ENCODE results near the gene CACNG1. TPM values are rescaled to one million over a fixed set of nuclear protein-coding genes. Genes with fewer than 3 reads are reported as not detected.
A peak's percentile ranks its signal among the peaks of the same experiment; 100 is the strongest.

Gene CACNG1
- total RNA-seq, 4 donors from 2014 or later = not detected

DNA sequence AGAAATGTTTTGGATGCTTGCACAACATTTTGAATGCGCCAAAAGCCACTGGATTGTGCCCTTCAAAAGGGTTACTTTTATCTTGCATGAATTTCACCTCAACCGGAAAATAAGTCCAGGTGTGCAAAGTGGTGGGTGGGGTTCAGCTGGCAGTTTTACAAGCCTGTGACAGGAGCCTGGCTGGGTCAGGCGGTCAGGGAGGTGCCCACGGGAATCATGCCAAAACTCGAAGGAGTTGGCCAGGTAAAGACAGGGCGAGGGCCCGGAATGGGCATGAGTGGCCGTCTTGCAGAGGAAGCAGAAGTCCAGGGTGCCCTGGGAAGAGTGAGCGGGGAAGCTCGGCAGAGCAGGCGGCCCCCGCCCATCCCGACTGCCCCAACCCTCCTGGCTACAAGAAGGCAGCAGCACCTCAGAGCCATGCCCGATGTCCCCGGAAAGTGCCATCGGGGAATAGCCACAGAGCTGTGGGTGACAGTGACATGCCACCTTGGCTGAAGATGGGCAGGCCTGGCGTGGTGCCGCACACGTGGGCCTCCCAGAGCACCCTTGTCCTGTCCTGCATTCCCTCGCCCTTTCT lies 19.1 kb upstream of the CACNG1 start:
- TF ChIP-seq POLR2AphosphoS5 (IDR thresholded peaks at IDR 0.05) (peak in 2 of 3 donors; percentile 38 to 52), POLR2A (IDR thresholded peaks at IDR 0.05) (no peak)
- intact Hi-C loops (cut with DNase I; ENCODE audit: low total_unique reads) (no loop called here), in situ Hi-C loops (cut with MboI; ENCODE audit: low pct_ligation_motif_present in 1 of 4, low pct_unique_long_range_greater_than_20kb in 1 of 4, low sequenced_read_pairs in 3 of 4) (no loop called here)
- Histone ChIP-seq H3K36me3 (no peaks in the 10 kb centered on the region), H3K4me1 (peaks cover 0 to 9% (median 6%) of the 10 kb centered on the region in 4 donors), H3K27me3 (no peaks in the 10 kb centered on the region), H3K27ac (peak overlapping the region in 3 of 4 donors; percentile 7 to 41 (median 29)), H3K9me3 (no peaks in the 10 kb centered on the region), H3K4me3 (no peak overlapping the region)
- WGBS, 2 donors (ENCODE audit: low coverage in 1 of 2) = 61% methylated on average over 20 of the region's 20 CpGs; no CpG with 5 or more reads in 1 of the 2 donors
- DNase-seq = peak; percentile 87

DNA sequence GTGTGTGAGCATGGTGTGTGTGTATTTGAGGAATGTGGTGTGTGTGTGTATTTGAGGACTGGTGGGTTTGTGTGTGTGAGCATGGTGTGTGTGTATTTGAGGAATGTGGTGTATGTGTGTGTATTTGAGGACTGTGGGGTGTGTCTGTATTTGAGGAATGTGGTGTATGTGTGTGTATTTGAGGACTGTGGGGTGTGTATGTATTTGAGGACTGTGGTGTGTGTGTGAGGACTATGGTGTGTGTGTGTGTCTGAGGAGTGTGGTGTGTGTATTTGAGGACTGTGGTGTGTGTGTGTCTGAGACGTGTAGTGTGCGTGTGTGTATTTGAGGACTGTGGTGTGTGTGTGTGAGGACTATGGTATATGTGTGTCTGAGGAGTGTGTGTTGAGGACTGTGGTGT lies 18.0 kb upstream of the CACNG1 start:
- 43 to 100% methylated on average over 2 of the region's 2 CpGs for WGBS, 2 donors (ENCODE audit: low coverage in 1 of 2)
- Histone ChIP-seq H3K4me1 (peaks cover 0 to 9% (median 6%) of the 10 kb centered on the region in 4 donors), H3K9me3 (no peaks in the 10 kb centered on the region), H3K36me3 (no peaks in the 10 kb centered on the region), H3K27ac (no peak overlapping the region), H3K27me3 (no peaks in the 10 kb centered on the region), H3K4me3 (no peak overlapping the region)
- in situ Hi-C loops (cut with MboI; ENCODE audit: low pct_ligation_motif_present in 1 of 4, low pct_unique_long_range_greater_than_20kb in 1 of 4, low sequenced_read_pairs in 3 of 4) (no loop called here), intact Hi-C loops (cut with DNase I; ENCODE audit: low total_unique reads) (no loop called here)
- no peak for DNase-seq
- no peak for TF ChIP-seq POLR2A (IDR thresholded peaks at IDR 0.05)
- TF ChIP-seq, protein P1, sequence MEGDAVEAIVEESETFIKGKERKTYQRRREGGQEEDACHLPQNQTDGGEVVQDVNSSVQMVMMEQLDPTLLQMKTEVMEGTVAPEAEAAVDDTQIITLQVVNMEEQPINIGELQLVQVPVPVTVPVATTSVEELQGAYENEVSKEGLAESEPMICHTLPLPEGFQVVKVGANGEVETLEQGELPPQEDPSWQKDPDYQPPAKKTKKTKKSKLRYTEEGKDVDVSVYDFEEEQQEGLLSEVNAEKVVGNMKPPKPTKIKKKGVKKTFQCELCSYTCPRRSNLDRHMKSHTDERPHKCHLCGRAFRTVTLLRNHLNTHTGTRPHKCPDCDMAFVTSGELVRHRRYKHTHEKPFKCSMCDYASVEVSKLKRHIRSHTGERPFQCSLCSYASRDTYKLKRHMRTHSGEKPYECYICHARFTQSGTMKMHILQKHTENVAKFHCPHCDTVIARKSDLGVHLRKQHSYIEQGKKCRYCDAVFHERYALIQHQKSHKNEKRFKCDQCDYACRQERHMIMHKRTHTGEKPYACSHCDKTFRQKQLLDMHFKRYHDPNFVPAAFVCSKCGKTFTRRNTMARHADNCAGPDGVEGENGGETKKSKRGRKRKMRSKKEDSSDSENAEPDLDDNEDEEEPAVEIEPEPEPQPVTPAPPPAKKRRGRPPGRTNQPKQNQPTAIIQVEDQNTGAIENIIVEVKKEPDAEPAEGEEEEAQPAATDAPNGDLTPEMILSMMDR (IDR thresholded peaks at IDR 0.05) = no peak

- H3K27ac ChIP-seq = no peak overlapping the region
- intact Hi-C loops (cut with DNase I; ENCODE audit: low total_unique reads) = no loop called here
Observed at GRCh38 chr17:67027031-67027628, 17.2 kb upstream of the CACNG1 start.

DNA sequence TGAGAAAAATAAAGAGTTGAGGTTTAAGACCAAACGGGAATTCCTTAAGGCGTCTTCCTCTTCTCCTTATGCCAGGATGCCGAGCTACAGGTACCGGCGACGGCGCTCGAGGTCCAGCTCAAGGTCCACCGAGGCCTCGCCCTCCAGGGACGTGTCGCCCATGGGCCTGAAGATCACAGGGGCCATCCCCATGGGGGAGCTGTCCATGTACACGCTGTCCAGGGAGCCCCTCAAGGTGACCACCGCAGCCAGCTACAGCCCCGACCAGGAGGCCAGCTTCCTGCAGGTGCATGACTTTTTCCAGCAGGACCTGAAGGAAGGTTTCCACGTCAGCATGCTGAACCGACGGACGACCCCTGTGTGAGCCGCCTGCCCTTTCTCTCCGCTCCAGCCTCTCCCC lies 13.7 kb upstream of the CACNG1 start:
- intact Hi-C loops (cut with DNase I; ENCODE audit: low total_unique reads) = no loop called here
- TF ChIP-seq, protein P1 (IDR thresholded peaks at IDR 0.05) = no peak
- TF ChIP-seq POLR2A (IDR thresholded peaks at IDR 0.05) (no peak), POLR2AphosphoS5 (IDR thresholded peaks at IDR 0.05) (no peak), EP300 (IDR thresholded peaks at IDR 0.05; ENCODE audit: low read depth) (no peak)
- no peaks in the 10 kb centered on the region for H3K36me3 ChIP-seq
- in situ Hi-C loops (cut with MboI; ENCODE audit: low pct_ligation_motif_present in 1 of 4, low pct_unique_long_range_greater_than_20kb in 1 of 4, low sequenced_read_pairs in 3 of 4) = no loop called here
- H3K4me3 ChIP-seq = no peak overlapping the region
- no peak overlapping the region for H3K27ac ChIP-seq
- no peaks in the 10 kb centered on the region for H3K9me3 ChIP-seq
- peaks cover 0 to 2% (median 1%) of the 10 kb centered on the region in 4 donors for H3K4me1 ChIP-seq
- WGBS, 2 donors (ENCODE audit: low coverage in 1 of 2) = 88% methylated on average over 21 of the region's 21 CpGs; no CpG with 5 or more reads in 1 of the 2 donors
- H3K27me3 ChIP-seq = no peaks in the 10 kb centered on the region
- no peak for DNase-seq

More at GRCh38 chr17:67027031-67027628, 17.2 kb upstream of the CACNG1 start:
- DNase-seq = no peak
- 85% methylated on average over 12 of the region's 12 CpGs; no CpG with 5 or more reads in 1 of the 2 donors for whole genome bisulfite sequencing, 2 donors (ENCODE audit: low coverage in 1 of 2)
- Histone ChIP-seq H3K36me3 (no peaks in the 10 kb centered on the region), H3K9me3 (no peaks in the 10 kb centered on the region), H3K27me3 (no peaks in the 10 kb centered on the region), H3K4me1 (peaks cover 0 to 9% (median 6%) of the 10 kb centered on the region in 4 donors), H3K4me3 (no peak overlapping the region)
- no peak for TF ChIP-seq POLR2A (IDR thresholded peaks at IDR 0.05)
- TF ChIP-seq POLR2AphosphoS5 (IDR thresholded peaks at IDR 0.05) = no peak
- TF ChIP-seq, protein P1 (IDR thresholded peaks at IDR 0.05) = no peak
- TF ChIP-seq EP300 (IDR thresholded peaks at IDR 0.05; ENCODE audit: low read depth) = no peak
- in situ Hi-C loops (cut with MboI; ENCODE audit: low pct_ligation_motif_present in 1 of 4, low pct_unique_long_range_greater_than_20kb in 1 of 4, low sequenced_read_pairs in 3 of 4) = no loop called here
